Lower lobe of right lung (tissue), 2 donors: Measurements from ENCODE around the gene PCARE. TPM values are rescaled to one million over a fixed set of nuclear protein-coding genes. Genes with fewer than 3 reads are reported as not detected.

Experiments used
- ATAC-seq, 2 donors: fragments of 200-7000 bp; cut with Tn5 transposase; one replicate each; pipeline ENCODE4 v1.9.1; 2020 to 2022; ENCODE audit warnings: mild to moderate bottlenecking in 2 of 2, moderate library complexity in 2 of 2
- DNase-seq: peaks from one replicate; pipeline ENCODE4 v3.0.0-alpha.2; 2020
- H3K27ac ChIP-seq: fragments of 200-600 bp; one replicate; pipeline ENCODE4 v1.8.0; 2022
- H3K27me3 ChIP-seq: fragments of 200-600 bp; one replicate; pipeline ENCODE4 v1.8.0; 2022; ENCODE audit warnings: low read depth
- H3K36me3 ChIP-seq: fragments of 200-600 bp; one replicate; pipeline ENCODE4 v1.8.0; 2022; ENCODE audit warnings: mild to moderate bottlenecking
- H3K4me1 ChIP-seq: fragments of 200-600 bp; one replicate; pipeline ENCODE4 v1.8.0; 2022
- H3K4me3 ChIP-seq: fragments of 200-600 bp; one replicate; pipeline ENCODE4 v1.8.0; 2022; ENCODE audit warnings: mild to moderate bottlenecking
- H3K9me3 ChIP-seq: fragments of 200-600 bp; one replicate; pipeline ENCODE4 v1.8.0; 2022
- CTCF ChIP-seq: fragments of 200-600 bp; IDR thresholded peaks from one replicate; pipeline ENCODE4 v1.8.0; 2022; ENCODE audit warnings: antibody characterized with exemption, mild to moderate bottlenecking
- intact Hi-C: fragments of 100-400 bp; cut with DNase I; formaldehyde crosslinking; loops from one replicate; pipeline ENCODE4 v1.11.0; 2022
- total RNA-seq: library from RNA; stranded (reverse); fragmentation: NEBNext Ultra II Directional; extraction: Animal tissue kit (Norgen Biotek cat#: 25700); gene quantifications from one replicate; pipeline ENCODE4 v1.2.1, GENCODE V29; 2021
- donor health status: DM: no; HTN: yes; CAD: no; lungs with severe emphysema.

PCARE gene
- total RNA-seq, 1 donor from 2014 or later, result 0.95 TPM

- DNase-seq, result no peak
- TF ChIP-seq CTCF, result no peak
- ATAC-seq, result no peak
- Histone ChIP-seq H3K4me3 (no peak overlapping the region), H3K36me3 (no peaks in the 10 kb centered on the region), H3K27ac (no peak overlapping the region), H3K27me3 (no peaks in the 10 kb centered on the region), H3K9me3 (no peaks in the 10 kb centered on the region), H3K4me1 (no peaks in the 10 kb centered on the region)
- intact Hi-C loops, result no loop called here
These were observed 51.1 kb downstream of the PCARE start for GRCh38 chr2:29023188-29023587.

GRCh38 chr2:29022679-29023078 is 51.6 kb downstream of the PCARE start:
- intact Hi-C loops, result no loop called here
- no peaks in the 10 kb centered on the region for H3K4me1 ChIP-seq
- H3K27me3 ChIP-seq, result no peaks in the 10 kb centered on the region
- DNase-seq (no peak), ATAC-seq (no peak)
- no peaks in the 10 kb centered on the region for H3K9me3 ChIP-seq
- no peak for TF ChIP-seq CTCF
- H3K4me3 ChIP-seq, result no peak overlapping the region
- H3K27ac ChIP-seq, result no peak overlapping the region
- H3K36me3 ChIP-seq, result no peaks in the 10 kb centered on the region

GRCh38 chr2:29021886-29022285 is 52.4 kb downstream of the PCARE start:
- Histone ChIP-seq H3K9me3 (no peaks in the 10 kb centered on the region), H3K36me3 (no peaks in the 10 kb centered on the region), H3K27ac (no peak overlapping the region), H3K4me3 (no peak overlapping the region), H3K27me3 (no peaks in the 10 kb centered on the region), H3K4me1 (no peaks in the 10 kb centered on the region)
- DNase-seq, result no peak
- intact Hi-C loops, result no loop called here
- no peak for ATAC-seq
- TF ChIP-seq CTCF, result no peak

GRCh38 chr2:29017716-29018435 is 56.4 kb downstream of the PCARE start:
- Histone ChIP-seq H3K9me3 (no peaks in the 10 kb centered on the region), H3K27me3 (no peaks in the 10 kb centered on the region), H3K36me3 (no peaks in the 10 kb centered on the region), H3K4me1 (peaks cover 15% of the 10 kb centered on the region), H3K27ac (no peak overlapping the region), H3K4me3 (no peak overlapping the region)
- ATAC-seq (peak in 1 of 2 donors; percentile 4), DNase-seq (no peak)
- no peak for TF ChIP-seq CTCF
- intact Hi-C loops, result no loop called here

GRCh38 chr2:29016504-29016903 is 57.8 kb downstream of the PCARE start:
- H3K4me3 ChIP-seq, result no peak overlapping the region
- H3K36me3 ChIP-seq, result no peaks in the 10 kb centered on the region
- no peaks in the 10 kb centered on the region for H3K27me3 ChIP-seq
- H3K4me1 ChIP-seq, result peaks cover 27% of the 10 kb centered on the region
- DNase-seq (no peak), ATAC-seq (no peak)
- no peaks in the 10 kb centered on the region for H3K9me3 ChIP-seq
- TF ChIP-seq CTCF, result no peak
- no peak overlapping the region for H3K27ac ChIP-seq
- intact Hi-C loops, result no loop called here
